H54 (cell line): Measurements from ENCODE around the gene RFPL1.
A peak's percentile ranks its signal among the peaks of the same experiment; 100 is the strongest.
"Not testable (repeated sequence)": the region's sequence is repeated elsewhere in the genome, so short reads cannot be mapped to it uniquely, and the experiment has no call there.

Experiments used
- DNase-seq: peaks from one replicate; pipeline ENCODE4 v3.0.0; 2011; ENCODE audit warnings: low spot score, mixed read lengths; ENCODE audit not compliant: insufficient read length
- FAIRE-seq: peaks from 3 replicates; lab custom pipeline; 2011; peaks lifted over from hg19 to GRCh38; lab: Jason Lieb, UNC
- POLR2A ChIP-seq: IDR thresholded peaks from 2 replicates; pipeline ENCODE4 v1.6.1; 2011; ENCODE audit warnings: low read depth, mild to moderate bottlenecking, low read length

The RFPL1 gene

GRCh38 chr22:29438283-29438682 is at the start of gene RFPL1:
Gene RFPL1 (plus strand): TSS chr22:29438583.
- not testable (repeated sequence) for DNase-seq, FAIRE-seq

DNA sequence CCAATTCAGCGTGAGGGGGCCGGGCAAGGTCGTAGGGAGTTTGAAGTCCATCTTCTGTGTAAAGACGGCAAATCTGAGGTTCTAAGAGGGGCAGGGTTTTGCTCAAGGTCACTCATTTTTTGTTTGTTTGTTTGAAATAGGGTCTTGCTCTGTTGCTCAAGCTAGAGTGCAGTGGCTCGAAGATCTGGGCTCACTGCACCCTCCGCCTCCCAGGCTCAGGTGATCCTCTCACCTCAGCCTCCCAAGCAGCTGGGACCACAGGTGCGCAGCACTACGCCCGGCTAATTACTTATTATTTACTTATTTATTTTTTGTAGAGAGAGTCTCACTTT is 49.7 kb upstream of the RFPL1 start:
- FAIRE-seq: no peak
- DNase-seq: no peak
- no peak for TF ChIP-seq POLR2A

DNA sequence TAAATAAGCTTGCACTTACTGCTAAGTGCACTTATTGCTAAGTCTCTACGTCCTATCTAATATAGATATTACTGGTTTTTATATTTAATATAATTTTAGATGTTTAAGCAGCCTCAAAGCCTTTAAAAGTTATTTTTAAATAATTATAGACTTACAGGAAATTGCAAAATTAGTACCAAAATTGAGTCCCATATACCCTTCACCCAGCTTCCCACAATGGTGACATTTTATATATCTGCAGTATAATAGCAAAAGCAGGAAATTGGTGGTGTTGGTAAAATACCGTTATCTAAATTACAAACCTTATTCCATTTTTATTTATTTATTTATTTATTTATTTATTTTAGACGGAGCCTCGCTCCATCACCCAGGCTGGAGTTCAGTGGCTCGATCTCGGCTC is 48.1 kb upstream of the RFPL1 start:
- no peak for DNase-seq
- TF ChIP-seq POLR2A: no peak
- no peak for FAIRE-seq

DNA sequence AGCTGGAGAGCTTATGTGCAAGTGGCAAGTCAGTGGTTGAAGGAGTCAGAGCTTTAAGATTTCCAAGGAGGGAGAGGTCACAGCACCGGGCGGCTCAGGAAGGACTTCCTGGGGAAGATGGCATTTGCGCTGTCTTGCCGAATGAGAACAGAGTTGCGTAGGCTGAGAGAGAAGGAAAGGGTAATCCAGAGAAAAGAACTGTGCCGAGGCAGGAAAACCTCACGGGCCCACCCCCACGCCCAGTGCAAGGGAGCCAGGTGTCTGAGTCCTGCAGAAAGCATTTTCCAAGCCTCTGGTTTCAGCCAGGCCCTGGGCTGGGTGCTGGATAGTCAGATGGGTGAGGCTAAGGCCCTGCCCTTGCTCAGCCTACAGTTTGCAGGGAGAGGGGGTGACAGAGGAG is 46.8 kb upstream of the RFPL1 start:
- TF ChIP-seq POLR2A: no peak
- no peak for FAIRE-seq

GRCh38 chr22:29393019-29393608 is 45.3 kb upstream of the RFPL1 start:
- DNase-seq: no peak
- no peak for FAIRE-seq
- TF ChIP-seq POLR2A: no peak

More for the DNA sequence above, 46.8 kb upstream of the RFPL1 start:
- no peak for DNase-seq

- FAIRE-seq (peak; percentile 57), DNase-seq (peak; percentile 36)
- TF ChIP-seq POLR2A: no peak
Observed at GRCh38 chr22:29394931-29395581, 43.3 kb upstream of the RFPL1 start.

- DNase-seq (no peak), FAIRE-seq (no peak)
- no peak for TF ChIP-seq POLR2A
Observed at GRCh38 chr22:29396126-29396525, 42.3 kb upstream of the RFPL1 start.

DNA sequence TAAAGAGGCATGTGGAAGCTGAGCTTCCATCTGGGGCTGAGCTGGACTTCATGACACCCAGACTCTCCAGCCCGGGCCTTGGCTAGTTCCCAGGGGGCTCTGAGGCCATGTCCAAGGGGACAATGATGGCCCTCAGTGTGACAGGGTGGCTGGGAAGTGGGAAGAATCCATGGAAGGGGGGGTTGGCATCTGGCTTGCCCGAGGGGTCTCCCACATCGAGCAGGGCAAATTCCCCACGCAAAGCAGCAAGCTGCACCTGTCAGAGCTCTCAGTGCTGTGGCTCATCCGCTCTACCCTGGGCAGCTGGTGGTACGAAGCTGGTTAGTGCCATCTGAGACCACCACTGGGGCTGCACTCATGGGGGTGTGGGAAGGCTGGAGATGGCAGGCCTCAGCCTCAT is 40.6 kb upstream of the RFPL1 start:
- FAIRE-seq (no peak), DNase-seq (no peak)
- no peak for TF ChIP-seq POLR2A

- DNase-seq (no peak), FAIRE-seq (no peak)
- TF ChIP-seq POLR2A: no peak
Observed at GRCh38 chr22:29400576-29400975, 37.8 kb upstream of the RFPL1 start.

GRCh38 chr22:29401538-29401937 is 36.8 kb upstream of the RFPL1 start:
- not testable (repeated sequence) for DNase-seq, FAIRE-seq

- FAIRE-seq (no peak), DNase-seq (no peak)
- no peak for TF ChIP-seq POLR2A
Observed at GRCh38 chr22:29408940-29409339, 29.4 kb upstream of the RFPL1 start.

- FAIRE-seq: not testable (repeated sequence)
Observed at GRCh38 chr22:29411569-29412211, 26.7 kb upstream of the RFPL1 start.

GRCh38 chr22:29412772-29413171 is 25.6 kb upstream of the RFPL1 start:
- not testable (repeated sequence) for DNase-seq, FAIRE-seq

More at GRCh38 chr22:29411569-29412211, 26.7 kb upstream of the RFPL1 start:
- not testable (repeated sequence) for DNase-seq

DNA sequence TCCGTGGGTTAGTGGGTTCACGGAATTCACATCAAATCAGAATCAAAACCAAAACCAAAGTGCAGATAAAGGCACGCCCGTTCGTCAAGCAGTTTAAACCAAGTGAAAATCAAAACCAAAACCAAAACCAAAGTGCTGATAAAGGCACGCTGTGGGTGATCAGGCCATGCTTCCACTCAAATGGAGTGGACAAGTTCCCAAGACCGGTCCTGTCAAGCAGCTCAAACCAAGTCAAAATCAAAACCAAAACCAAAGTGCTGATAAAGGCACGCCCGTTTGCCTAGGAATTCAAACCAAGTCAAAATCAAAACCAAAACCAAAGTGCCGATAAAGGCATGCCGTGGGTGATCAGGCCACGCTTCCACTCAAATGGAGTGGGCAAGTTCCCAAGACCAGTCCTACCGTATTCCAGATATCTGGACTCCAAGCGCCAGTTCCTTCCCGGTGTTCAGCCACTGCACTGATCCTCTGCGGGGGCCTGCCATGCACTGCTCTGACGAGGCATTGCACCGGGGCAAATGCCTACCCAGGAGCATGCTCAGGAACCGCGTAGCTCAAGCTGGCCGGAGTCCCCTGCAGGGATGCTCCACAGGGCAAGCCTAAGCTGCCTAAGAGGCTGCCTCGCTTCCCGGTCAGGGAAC is 23.3 kb upstream of the RFPL1 start:
- not testable (repeated sequence) for FAIRE-seq, DNase-seq
- peak; percentile 37; the same call in 1 of the 2 replicates for TF ChIP-seq POLR2A

DNA sequence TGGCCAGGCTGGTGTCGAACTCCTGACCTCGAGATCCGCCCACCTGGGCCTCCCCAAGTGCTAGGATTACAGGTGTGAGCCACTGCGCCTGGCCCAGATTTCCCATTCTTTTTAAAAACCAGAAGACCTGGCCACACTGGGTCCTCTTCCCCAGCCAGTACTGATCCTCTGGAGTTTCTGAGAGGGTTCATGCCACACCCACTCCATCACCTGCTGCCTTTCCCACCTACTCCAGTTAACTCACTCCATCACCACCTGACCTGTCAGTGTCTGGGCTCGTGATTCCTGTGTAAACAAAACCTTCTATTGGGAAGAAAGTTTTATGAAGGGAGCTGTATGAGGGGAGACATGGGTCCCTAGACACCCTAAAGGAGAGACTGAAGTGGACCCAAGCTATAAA is 19.7 kb upstream of the RFPL1 start:
- not testable (repeated sequence) for DNase-seq, FAIRE-seq
